Posterior vena cava (tissue), 2 donors: Measurements from ENCODE around the gene AQP12A. TPM values are rescaled to one million over a fixed set of nuclear protein-coding genes. Genes with fewer than 3 reads are reported as not detected.
"Not testable (repeated sequence)": the region's sequence is repeated elsewhere in the genome, so short reads cannot be mapped to it uniquely, and the experiment has no call there.

Experiments used
- DNase-seq: peaks from one replicate; pipeline ENCODE4 v3.0.0-alpha.2; 2020; ENCODE audit warnings: low spot score
- intact Hi-C, 2 donors: fragments of 100-400 bp; cut with DNase I; formaldehyde crosslinking; loops; one replicate each; pipeline versions ENCODE4 v1.14.1 to v1.14.2; 2022 to 2023
- long read RNA-seq, 2 donors: library from polyadenylated mRNA; unstranded; transcript quantifications; one replicate each; pipeline ENCODE4 v2.0.0, GENCODE V29; 2020 to 2021
- total RNA-seq, 2 donors: library from RNA; stranded (reverse); fragmentation: NEBNext Ultra II Directional; extraction: Animal tissue kit (Norgen Biotek cat#: 25700); gene quantifications; one replicate each; pipeline ENCODE4 v1.2.1, GENCODE V29; 2021
- donor health status: DM: yes; HTN: yes; CAD: no.
- donor health status: DM: yes; HTN: yes; CAD: no.

Gene AQP12A
- total RNA-seq, result not detected
- long read RNA-seq, donor 1, result 0 reads
- long read RNA-seq, donor 2, result 0 reads

- peak; percentile 60 for DNase-seq
- intact Hi-C loops, result not testable (repeated sequence)
These were observed at the start of gene AQP12A for GRCh38 chr2:240691631-240692420. Gene AQP12A (plus strand): TSS chr2:240691866. CDS start chr2:240691914, 48 bp downstream.

- intact Hi-C loops, result no loop called here
- DNase-seq, result peak; percentile 75
These were observed 49.4 kb upstream of the AQP12A start for GRCh38 chr2:240642061-240642805.

- intact Hi-C loops, result no loop called here
- DNase-seq, result no peak
These were observed 48.9 kb upstream of the AQP12A start for GRCh38 chr2:240642806-240643092.

GRCh38 chr2:240643093-240643810 lies 48.4 kb upstream of the AQP12A start:
- DNase-seq, result peak; percentile 76
- intact Hi-C loops, result no loop called here

- no peak for DNase-seq
- intact Hi-C loops, result no loop called here
These were observed 47.9 kb upstream of the AQP12A start for GRCh38 chr2:240643811-240644150.

GRCh38 chr2:240644171-240644651 lies 47.5 kb upstream of the AQP12A start:
- intact Hi-C loops, result no loop called here
- DNase-seq, result peak; percentile 49

- DNase-seq, result peak; percentile 65
- intact Hi-C loops, result no loop called here
These were observed 46.8 kb upstream of the AQP12A start for GRCh38 chr2:240644859-240645301.

GRCh38 chr2:240645346-240645745 lies 46.3 kb upstream of the AQP12A start:
- peak; percentile 63 for DNase-seq
- intact Hi-C loops, result no loop called here

- DNase-seq, result peak; percentile 59
- intact Hi-C loops, result no loop called here
These were observed 45.9 kb upstream of the AQP12A start for GRCh38 chr2:240645801-240646175.

GRCh38 chr2:240646176-240646899 lies 45.3 kb upstream of the AQP12A start:
- DNase-seq, result peak; percentile 68
- intact Hi-C loops, result no loop called here

GRCh38 chr2:240646900-240647502 lies 44.7 kb upstream of the AQP12A start:
- intact Hi-C loops, result no loop called here

GRCh38 chr2:240647503-240648154 lies 44.0 kb upstream of the AQP12A start:
- intact Hi-C loops, result no loop called here
- DNase-seq, result peak; percentile 58

More at GRCh38 chr2:240646900-240647502, 44.7 kb upstream of the AQP12A start:
- DNase-seq, result peak; percentile 71

- DNase-seq, result peak; percentile 45
These were observed 43.5 kb upstream of the AQP12A start for GRCh38 chr2:240648155-240648649.

GRCh38 chr2:240648650-240649275 lies 42.9 kb upstream of the AQP12A start:
- intact Hi-C loops, result no loop called here
- peak; percentile 70 for DNase-seq

More at GRCh38 chr2:240648155-240648649, 43.5 kb upstream of the AQP12A start:
- intact Hi-C loops, result no loop called here

- peak; percentile 23 for DNase-seq
- intact Hi-C loops, result no loop called here
These were observed 42.3 kb upstream of the AQP12A start for GRCh38 chr2:240649331-240649730.

- intact Hi-C loops, result no loop called here
- DNase-seq, result peak; percentile 42
These were observed 41.3 kb upstream of the AQP12A start for GRCh38 chr2:240650254-240650965.

- DNase-seq, result peak; percentile 59
- intact Hi-C loops, result no loop called here
These were observed 40.5 kb upstream of the AQP12A start for GRCh38 chr2:240651185-240651584.
